CD4-positive, alpha-beta T cell treated with Interleukin-2 at 100 ng/mL for 4 hours (primary cell): ENCODE results near the gene SH3GL3.

ENCODE experiments used
- DNase-seq: peaks from one replicate; pipeline ENCODE4 v3.0.0-alpha.2; 2020; ENCODE audit warnings: low spot score

SH3GL3 gene, protein sequence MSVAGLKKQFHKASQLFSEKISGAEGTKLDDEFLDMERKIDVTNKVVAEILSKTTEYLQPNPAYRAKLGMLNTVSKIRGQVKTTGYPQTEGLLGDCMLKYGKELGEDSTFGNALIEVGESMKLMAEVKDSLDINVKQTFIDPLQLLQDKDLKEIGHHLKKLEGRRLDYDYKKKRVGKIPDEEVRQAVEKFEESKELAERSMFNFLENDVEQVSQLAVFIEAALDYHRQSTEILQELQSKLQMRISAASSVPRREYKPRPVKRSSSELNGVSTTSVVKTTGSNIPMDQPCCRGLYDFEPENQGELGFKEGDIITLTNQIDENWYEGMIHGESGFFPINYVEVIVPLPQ

DNA sequence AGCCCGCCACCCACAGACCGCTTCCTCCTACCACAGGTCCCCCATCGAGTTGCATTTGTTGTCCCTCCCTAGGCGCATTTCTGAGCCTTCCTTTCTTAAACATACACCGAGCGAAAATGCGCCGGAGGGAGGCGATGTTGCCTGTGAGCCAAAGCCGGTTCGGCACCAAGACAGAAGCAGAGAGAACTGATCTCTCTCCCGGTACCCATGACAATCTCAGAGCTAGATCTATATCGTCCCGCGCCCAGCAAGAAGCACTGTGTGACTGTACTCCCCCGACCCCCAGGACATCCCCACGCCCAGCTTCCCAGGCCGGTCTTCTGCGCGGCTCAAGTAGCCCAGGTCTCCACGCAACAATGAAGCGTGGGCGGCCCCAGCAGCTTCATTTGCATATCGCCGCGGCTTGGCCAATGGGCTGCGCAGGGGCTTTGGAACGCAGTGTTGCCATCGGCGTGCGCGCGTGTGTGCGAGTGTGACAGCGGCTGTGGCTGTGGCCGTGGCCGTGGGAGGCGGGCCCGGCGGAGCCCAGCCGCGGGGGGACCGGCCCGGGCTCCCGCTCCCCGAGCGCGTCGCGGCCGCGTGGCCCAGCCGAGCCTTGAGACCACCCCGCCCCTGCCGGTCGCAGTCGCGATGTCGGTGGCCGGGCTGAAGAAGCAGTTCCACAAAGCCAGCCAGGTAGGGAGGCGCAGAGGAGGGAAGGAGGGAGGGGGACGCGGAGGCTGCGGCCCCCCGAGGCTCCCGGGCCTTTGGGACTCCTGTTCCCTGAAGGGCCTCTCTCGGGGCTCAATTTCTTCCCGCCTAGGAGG is at the start of gene SH3GL3:
SH3GL3 (plus strand) TSS at position 438 of the 806 bp plus-strand sequence; CDS start at position 631, 193 bp downstream.
- DNase-seq = no peak

DNA sequence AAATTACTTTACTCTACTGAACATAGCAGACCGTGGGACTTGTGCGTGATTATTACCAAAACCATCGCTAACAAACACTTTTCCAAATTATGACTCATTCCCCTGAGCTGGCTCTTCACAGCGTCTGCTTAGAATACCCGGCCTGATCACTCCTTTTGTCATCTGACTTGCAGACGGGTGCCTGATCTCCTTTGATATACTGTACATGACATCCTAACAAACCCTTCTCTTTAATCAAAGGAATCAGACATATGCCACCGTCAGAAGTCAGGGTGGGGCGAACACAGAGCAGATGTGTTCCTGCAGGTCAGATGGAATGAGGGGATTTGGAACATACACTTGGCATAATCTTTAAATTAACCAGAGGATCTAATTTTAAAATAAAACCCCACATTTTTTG is 48.5 kb upstream of the SH3GL3 start:
- no peak for DNase-seq

DNA sequence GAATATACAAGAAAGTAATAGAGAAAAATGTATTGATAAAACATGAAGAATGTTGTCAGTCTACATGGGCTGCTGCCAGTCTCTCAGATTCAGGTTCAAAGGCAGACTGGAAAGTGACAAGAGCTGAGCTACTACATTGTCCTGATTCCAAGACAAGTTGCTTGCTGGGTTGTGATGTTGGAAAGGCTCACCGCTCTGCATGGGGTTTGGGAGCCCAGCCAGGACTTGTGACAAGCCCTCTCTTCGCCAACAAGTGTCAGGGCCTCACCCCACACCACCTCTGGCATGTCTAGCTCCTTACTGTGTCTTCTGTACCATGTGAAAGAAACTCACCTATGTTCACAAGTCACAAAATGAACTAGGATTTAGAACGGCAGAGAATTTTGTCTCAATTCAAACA is 43.0 kb upstream of the SH3GL3 start:
- DNase-seq = no peak

DNA sequence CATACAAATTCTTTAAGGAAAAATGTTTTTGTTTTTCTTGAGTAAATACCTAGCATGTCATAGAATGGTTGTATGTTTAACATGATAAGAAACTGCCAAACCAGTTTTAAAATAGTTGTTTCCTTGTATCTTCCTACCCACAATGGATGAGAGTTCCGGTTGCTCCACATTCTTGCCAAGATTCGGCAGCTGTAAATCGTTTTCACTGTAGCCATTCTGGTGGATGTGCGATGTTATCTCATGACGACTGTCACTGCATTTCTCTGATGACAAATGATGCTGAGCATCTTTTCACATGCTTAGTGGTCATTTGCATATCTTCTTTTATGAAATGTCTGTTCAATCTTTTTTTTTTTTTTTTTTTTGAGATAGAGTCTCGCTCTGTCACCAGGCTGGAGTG is 36.6 kb upstream of the SH3GL3 start:
- no peak for DNase-seq

DNA sequence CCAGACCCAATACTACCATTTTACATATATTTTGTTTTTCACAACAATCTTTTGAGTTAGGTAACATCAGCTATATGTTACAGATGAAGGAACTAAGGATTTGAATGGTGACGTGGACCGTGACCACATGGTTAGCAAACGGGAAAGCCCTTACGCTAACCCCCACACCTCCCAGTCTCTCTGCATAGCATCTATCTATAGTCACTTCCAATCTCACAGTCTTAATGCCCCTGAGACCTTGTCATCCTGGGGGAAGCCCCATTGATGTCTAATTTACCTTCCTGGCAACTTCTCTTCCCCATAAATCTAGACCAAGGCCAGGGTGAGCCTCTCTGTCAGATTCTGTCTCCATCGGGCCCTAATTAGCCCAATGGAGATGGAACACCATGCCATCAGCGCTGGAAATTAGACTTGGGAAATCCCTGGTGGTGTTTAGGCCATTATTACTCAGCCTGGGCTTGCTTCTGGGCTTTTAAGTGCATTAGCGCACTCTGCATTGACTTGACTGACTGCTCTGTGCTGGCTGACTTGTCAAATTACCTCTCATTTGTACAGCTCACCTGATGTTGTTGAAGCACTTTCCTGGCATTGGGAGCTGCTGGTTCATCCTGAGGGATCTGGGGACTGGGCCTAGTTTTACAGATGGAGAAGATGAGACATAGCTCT is 34.0 kb upstream of the SH3GL3 start:
- no peak for DNase-seq

DNA sequence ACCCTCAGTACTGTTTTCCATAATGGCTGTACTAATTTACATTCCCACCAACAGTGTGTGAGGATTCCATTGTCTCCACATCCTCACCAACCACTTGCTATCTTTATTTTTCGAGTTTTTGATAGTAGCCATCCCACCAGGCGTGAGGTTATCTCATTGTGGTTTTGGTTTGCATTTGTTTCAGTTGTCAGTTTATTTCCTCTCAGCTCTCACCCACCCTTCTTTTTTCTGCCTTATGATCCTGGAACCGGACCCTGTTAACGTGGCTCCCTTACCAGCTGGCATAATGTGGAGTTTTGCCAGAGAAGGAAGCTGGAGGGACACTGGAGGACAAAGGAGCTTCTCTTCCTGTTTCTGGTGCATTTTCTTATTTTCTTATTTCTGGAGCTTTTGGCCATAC is 25.1 kb upstream of the SH3GL3 start:
- DNase-seq = no peak

DNA sequence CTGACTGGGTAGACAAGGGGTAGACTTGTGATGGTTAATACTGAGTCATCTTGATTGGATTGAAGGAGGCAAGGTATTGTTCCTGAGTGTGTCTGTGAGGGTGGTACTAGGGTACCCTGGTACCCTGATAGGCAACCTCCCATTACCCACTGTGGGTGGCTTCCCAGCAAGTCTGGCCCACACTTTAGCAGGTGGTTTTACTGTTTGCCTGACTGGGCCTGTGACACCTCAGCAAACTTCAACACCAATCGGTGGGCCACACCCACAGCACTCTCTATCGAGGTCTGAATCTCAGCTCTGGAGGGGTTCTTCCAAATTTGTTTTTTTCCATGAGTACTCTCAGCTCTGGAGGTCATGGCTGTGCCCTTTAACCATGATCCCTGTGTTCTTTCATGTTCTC is 24.6 kb upstream of the SH3GL3 start:
- no peak for DNase-seq

DNA sequence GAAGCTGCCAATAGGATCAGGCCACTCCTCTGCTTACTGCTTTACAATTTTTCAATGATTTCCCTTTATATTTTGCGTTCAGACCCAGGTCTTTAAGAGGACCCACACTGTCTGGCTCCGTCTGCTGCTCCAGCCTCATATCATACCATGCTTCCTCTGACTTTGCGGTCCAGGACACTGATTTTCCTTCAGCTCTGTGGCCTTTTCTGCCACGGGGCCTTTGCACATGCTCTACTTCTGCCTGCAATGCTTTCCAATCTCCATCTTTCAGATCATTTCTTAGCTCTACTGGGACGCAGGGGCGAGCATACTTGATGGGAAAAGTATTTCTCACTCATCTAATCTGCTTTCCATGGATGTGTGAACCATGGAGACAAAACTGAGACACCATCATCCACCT is 23.0 kb upstream of the SH3GL3 start:
- DNase-seq = no peak

DNA sequence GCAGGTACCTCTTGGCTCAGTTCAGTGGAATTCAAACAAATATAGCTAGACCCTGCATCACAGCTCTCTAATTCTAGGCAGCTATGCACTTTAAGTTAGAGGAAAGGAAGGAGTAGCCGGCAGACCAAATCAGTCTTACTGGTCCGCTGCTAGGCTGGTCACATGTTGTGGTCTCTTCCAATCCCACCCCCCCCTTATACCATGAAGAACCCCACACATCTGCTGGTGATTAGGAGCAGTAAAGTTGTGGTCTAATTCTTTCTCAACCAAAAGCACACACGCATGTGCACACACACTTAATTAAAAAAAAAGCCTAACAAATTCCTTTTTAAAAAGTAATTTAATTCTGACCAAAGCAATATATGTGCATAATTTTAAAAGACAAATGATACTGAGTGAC is 16.7 kb upstream of the SH3GL3 start:
- no peak for DNase-seq

DNA sequence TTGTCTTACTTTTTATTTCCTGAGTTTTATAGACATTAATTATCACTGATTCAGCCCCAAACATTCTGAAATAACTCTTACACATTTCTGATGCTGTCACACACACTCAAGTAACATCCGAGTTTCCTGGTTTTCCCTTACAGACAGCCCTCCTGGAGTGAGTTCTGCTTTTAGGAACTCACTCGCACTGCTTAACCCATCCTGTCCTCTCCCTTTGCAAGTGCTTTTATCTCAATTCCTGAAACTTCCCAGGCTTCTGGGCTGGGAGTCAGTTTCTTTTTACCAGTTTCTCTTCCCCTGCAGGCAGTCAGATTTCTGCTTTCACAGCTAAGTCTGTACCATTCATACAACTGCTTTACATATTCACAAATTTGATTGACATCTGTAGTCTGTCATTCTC is 15.6 kb upstream of the SH3GL3 start:
- no peak for DNase-seq

DNA sequence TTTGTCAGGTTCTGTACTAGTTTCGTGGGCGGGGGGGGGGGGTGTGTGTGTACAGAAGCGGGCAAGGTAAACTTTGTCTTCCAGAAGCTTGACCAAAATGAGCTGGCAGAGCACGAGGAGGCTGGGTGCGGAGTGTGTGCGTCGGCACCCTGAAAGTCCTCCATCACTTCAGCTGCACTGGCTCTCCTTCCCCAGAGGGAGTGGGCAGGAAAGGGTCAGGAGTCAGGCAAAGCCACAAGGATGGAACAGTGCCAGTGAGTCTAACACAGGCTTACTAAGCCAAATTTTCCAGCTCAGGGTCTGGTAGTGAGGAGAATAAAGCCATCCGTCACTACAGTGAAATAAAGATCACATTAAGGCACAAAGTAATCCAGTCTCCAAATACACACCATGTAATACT is 11.9 kb upstream of the SH3GL3 start:
- no peak for DNase-seq

DNA sequence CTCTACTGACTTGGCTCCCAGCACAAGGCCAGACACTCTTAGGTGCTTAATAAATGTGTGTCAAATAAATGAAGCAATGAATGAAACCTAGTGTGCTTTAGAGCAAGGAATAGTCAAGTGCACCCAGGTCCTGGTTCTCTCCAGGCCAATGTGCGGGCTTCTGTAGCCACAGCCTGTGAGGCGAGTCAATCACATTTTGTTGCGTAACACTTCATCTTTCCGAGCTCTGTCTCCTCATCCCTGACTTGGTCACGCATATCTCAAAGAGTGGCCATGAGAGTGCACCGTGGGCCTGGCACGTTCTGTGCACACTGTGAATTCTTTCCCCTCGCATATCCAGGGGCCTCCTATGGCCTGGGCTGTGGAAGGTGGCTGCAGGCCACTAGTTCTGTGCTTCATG is 11.4 kb upstream of the SH3GL3 start:
- no peak for DNase-seq

DNA sequence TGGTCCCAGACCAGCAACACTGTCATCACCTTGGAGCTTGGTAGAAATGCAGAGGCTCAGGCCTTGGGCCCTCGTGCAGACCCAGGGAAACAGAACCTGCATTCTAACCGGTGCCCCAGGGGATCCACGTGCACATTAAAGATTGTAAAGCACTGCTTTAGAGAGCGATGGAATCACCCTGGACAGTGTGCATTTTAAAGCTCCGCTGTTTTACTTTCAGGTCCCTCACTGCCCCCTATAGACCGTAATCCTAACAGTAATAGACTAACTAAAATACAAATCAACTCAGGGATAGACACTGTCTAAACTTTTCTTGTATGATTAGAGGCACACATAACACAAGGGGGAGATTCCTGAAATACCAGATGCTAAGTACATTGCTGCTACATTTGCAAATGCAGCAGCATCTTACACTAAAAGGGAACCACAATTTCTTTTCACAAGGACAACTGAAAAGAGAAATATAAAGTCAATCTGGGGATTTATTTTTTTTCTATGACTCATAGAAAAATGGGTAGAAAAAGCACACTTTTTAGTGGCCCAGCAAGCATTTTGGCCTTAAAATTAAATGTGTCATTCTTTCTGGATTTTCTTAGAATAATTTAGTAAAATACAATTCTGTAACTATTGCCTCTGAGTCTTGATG is 10.5 kb upstream of the SH3GL3 start:
- no peak for DNase-seq

DNA sequence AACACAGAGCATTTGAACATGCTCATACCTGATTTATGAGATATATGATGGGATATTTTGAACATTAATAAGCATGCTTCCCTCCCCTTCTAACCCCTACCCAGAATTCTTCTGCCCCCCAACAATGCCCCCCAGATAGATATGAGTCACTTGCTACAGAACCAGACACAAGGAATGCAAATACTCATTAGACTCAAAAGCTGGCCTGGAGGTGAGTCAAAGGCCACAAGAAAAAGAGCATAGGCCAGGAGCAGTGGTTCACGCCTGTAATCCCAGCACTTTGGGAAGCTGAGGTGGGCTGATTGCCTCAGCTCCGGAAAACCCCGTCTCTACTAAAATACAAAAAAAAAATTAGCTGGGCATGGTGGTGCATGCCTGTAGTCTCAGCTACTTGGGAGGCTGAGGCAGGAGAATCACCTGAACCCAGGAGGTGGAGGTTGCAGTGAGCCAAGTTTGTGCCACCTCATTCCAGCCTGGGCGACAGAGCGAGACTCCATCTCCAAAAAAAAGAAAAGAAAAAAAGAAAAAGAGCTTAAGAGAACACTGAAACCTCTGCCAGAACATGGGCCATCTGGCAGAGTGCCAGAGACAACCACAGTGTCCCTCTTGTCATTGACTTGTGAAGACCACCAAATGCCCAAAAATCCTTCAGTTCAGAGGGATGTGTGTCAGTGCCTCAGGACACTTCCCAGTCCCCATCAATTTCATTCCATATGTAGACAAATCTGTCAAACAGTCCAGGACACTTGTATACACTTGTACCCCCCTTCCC is 3.9 kb upstream of the SH3GL3 start:
- DNase-seq = no peak

DNA sequence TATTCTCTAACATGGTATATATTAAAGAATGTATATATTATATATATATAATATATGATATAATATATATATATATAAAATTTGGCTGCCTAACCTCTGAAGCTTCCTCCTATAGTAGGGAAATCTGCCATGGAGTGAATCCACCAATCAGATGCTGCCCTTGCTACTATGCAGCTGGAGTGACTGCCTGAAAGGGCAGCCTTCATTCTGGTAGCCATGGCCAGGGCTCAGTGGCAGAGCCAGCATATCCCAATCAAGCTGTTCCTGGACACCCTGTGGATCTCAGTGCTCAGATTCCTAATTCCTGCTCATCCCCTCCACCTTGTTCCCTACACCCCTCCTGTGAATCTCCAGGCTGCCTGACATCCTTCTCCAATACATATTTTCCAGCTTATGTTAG is 2.2 kb upstream of the SH3GL3 start:
- DNase-seq = no peak

DNA sequence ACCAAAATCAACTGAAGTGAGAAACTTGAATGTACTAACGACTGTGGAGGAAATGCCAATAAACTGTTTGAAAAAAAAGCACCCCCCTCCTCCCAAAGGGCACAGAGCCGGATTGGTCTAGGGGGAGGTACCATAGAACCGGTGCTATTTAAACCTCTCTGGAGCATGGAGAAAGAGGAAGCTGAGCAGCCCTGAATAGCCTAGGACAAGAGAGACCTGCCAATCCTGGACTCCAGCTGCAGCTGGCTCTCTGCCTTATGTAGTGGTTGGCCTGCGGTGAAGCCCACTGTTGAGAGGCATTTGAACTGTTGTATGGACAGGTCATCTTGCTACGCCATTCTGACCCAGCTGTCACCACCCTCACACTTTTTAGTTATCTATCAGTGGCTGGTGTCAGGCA is 1.5 kb upstream of the SH3GL3 start:
- DNase-seq = no peak

DNA sequence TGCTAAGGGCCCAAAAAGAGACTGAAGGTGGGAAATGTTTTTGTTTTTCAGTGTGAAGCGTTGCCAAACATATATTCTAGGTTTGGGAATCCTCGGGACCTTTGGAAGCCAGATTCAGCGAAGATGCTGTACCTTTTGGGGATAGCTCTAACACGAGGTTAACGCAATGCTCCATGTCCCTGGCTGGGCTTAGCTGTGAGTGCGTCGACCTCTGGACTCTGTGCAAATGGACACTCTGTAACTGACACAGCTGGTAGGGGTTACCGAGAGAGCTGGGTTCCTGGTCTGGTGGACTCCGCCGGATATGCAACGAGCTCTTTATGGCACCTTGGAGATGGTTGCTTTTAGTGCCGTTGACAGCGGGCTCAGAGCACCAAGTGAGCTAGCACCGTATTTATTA is 724 bp upstream of the SH3GL3 start:
- no peak for DNase-seq

DNA sequence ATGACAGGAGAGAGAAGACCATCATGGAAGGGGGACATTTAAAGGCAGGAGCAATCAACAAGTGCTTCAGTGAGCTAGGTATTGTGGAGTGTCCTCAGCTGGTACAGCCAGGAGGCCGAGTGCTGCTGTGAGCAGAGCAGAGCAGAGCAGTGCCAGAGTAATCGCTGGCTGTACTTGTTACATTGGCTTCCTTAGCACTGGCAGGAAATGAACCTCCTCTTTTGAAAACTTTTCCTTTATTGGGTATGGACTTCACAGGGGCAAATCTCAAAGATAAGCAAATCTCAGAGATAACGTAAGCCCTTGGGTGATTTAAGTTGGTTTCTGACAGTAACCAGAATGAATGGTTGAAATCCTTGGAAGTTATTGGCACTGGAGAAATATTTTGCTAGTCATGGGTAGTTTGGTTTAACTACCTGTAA is 2.1 kb downstream of the SH3GL3 start:
- DNase-seq = no peak

DNA sequence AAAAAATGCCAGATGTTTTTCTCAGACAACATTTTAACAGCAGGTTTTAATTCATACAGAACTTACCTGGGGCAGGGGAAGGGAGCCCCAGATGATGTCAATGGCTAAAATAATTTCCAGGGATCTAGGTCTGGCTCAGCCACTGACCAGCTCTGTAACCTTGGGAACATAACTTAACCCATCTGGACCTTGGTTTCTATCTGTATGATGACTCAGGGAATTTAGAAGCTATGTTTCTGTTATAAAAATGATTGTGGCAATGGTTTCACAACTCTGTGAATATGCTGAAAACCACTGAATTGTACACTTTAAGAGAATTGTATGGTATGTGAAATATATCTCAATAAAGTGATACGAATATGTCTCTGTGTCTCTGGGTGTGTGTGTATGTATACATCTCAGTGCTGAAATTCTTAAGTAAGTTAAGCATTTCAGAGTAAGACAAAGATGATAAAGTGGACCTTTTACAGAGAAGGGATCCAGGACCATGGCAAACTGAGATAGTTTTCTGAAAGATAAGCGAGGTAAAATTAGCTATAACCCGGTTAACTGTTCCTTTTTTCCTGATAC is 2.9 kb downstream of the SH3GL3 start:
- no peak for DNase-seq

DNA sequence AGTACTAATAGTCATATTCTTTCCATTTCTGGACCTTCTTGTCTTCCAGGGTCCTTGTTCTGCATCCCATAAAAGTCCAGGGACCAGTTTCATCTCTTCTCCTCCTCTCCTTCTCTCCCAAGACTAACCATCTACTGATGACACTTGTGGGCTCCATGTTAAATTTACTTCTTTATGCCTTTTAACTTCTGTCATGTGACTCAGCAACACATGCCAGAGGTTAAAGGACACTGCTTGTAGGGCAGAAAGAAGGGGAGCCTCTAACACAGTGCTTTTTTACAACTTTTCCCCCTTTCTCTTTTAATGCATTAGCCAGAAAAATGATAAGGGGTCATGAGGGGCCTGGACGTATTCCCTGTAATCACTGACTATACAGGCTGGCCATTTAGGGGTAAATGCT is 10.0 kb downstream of the SH3GL3 start:
- no peak for DNase-seq

DNA sequence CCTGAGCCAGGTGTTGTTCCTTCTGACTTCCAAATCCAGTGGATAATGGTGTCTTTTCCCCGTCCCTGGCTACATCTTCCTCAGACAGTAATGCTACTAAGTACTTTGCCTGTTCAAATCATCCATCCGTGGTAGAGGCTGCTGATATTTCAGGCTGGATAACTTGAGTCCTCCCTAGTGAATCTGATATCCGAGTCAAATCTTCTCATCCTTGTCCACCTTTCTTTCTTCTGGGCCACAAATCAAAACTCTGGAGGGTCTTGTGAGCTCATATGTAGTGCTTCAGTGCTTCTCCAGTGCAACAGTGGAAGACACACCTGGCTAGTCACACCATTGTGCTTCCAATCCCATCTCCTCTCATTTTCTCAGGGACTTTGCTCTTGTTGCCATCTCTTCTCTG is 11.2 kb downstream of the SH3GL3 start:
- no peak for DNase-seq
